GM19463 (cell line): ENCODE data around the gene TASOR.

Experiments
- ATAC-seq: cut with Tn5 transposase; IDR thresholded peaks from one replicate; pipeline ENCODE4 v1.9.1; 2021; ENCODE audit warnings: mild to moderate bottlenecking, moderate library complexity; ENCODE audit not compliant: unreplicated experiment

Gene TASOR

DNA sequence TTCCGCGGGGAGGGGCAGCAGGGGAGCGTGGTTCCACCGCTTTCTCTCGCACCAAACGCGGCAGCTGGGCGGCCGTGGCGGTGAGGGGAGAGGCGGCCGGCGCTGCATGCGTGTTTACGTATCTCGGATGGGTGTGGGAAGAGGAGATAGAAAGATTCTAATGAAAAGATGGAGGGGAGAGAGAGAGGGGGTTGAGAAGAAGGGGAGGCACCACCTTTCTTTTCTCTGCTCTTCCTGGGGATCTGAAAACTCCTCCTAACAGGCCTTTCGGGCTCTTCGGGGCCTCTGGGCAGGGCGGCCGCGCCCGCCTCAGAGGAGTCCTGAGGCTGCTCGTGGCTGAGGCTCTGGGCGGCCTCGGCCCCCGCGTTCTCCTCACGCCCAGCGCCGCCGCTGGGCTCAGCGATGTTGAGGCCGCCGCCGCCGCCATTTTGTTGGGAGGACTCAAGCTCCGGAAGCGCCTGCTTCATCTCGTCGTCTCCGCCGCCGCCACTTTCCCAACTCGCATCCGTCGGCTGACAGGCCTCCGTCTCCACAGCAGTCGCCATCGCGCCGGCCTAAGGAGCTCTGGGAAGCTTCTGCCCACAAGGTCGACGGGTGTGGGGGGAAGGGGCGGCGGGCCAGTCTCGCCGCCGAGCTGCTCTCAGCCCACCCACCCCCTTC lies 473 bp downstream of the TASOR start:
- peak; percentile 67 for ATAC-seq

DNA sequence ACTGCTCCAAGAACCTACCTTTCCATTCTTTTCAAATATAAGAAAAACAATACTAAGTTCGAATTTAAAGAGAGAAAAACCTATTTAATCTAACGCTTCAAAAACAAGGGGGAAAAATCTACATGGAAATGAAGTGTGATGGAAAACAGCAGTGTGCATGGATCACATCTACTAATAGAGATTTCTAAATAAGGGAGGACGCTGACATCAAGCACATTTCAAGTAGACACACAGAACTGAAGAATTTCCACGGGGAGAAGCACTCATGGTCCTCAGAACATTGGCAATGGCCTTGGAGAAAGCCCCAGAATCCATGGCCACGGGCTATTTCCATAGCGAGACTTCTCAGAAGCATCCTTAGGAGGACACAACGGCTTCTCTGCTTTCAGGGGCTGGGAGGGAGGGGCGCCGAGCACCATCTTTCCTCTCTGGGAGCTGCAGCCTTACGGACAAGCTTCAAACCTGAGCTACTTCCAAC lies 1.0 kb downstream of the TASOR start:
- ATAC-seq, result no peak

DNA sequence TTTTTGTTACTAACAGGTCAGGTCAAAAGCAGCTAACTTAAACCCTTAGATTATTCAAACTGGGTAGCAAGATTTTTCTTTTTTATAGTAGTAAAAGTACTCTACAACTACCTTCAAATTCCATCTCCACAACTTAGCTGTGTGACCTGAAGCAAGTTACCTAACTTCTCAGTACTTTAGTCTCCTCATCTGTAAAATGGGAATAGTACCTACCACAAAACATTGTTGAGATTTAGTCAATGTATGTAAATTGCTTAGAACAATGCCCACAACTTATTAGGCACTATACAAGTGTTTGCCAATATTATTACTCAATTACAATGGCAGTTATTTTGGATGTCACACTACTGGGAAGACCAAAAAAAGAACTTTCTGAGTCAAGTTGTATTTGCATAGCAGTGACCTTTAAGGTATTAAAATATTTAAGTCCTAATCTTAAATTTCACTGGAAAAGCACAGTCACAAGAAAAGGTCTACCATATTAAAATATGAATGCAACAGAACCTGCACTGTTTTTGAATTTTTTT lies 2.9 kb downstream of the TASOR start:
- ATAC-seq, result no peak

DNA sequence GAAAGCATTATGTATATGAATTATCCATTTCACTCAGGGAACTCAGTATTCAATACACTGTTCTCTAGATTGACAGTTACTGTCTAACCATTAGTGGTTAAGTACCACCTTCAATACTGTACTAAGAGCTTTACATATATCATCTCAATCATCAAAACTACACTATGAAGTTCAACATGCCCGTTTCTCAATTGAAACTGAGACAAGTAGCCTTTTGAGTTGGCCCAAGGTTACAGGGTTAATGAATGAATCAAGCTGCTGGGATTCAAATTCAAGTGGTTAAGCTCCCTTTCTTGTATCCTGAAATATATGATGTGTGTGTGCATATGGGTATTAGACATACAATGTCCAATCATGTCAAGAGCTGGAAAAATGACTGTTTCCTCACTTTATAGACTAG lies 5.8 kb downstream of the TASOR start:
- ATAC-seq, result peak; percentile 79

DNA sequence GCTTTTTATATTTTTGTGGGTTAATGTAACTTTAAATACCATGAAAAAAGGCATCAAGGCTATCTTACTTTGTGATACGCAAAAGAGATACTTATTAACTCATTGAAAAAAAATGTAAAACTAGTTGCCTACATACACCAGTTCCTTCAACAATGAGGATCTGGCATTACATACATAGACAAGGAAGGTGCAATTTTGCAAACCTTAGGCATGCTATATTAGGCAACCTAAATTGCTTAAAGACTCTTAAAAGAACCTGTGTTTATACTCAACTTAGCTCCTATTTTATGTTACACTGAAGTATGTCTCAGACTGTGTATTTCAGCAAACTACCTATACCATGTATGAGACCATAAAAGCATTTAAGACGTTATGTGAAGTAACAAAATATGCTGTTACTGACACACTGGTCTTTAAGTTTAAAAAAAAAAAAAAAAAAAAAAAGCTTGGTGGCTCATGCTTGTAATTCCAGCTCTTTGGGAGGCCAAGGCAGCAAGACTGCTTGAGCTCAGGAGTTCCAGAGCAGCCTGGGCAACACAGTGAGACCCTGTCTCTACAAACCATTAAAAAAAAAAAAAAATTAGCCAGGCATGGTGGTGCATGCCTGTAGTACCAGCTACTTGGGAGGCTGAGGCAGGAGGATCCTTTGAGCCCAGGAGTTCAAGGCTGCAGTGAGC lies 9.1 kb downstream of the TASOR start:
- no peak for ATAC-seq

DNA sequence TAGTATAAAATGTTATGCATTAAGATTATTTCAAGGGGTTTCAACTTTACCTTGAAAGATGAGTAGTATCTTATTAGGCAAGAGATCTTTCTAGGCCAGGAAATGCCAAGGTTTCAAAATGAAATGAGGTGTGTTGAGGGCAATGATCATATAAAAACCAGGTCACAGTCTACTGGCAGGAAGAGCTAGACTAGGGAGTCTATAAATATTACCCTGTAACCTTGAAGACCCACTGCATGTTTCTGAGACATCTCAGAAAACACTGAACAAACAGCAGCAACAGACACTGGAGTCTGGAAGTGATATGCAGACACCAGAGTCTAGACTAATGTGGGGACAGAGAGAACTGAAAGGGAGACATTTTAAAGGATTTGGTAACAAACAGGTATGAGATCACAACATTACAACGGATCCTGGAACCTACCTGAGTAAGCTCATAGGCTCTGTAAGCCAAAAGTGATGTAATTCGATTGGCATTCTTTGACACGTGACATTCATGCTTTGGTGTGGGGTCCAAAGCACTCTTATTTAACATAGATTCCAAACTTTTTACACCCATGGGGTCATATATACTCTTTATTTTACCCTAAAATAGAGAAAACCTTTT lies 15.0 kb downstream of the TASOR start:
- ATAC-seq, result no peak

DNA sequence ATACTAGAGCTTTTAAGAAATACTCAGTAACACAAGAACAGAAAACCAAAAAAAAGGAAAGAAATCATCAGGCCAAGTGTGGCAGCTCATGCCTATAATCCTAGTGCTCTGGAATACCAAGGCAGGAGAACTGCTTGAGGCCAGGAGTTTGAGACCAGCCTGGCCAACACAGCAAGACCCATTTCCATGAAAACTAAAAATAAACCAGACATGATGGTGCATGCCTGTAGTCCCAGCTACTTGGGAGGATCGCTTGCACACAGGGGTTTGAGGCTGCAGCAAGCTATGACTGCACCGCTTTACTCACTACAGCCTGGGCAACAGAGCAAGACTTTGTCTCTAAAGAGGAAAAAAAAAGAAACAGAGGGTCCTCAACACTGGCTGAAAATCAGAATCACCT lies 18.2 kb downstream of the TASOR start:
- no peak for ATAC-seq

DNA sequence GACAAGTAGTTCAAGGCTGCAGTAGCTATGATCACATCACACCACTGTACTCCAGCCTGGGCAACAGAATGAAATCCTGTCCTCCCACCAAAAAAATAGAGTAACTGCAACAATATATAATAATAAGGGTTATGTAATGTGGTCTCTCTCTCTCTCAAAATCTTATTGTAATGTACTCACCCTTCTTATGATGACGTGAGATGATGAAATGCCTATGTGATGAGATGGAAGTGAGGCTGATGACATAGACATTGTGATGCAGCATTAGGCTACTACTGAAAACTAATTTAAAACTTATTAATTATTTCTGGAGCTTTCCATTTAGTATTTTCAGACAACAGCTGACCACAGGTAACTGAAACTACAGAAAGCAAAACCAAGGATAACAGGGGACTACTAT lies 27.4 kb downstream of the TASOR start:
- no peak for ATAC-seq

DNA sequence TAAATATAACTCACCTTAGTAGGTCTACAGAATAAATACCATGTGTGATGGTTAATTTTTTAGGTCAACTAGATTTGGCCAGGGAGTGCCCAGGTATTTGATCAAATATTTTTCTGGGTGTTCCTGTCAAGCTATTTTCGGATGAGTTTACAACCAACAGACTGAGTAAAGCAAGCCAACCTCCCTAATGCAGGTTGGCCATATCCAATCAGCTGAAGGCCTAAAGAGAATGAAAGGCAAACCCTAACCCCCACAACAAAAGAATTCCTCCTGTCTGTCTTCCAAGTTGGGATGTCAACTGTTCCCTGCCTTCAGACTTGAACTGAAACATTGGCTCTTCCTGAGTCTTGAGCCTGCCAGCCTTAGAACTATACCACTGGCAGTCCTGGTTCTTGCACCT lies 28.6 kb downstream of the TASOR start:
- no peak for ATAC-seq

DNA sequence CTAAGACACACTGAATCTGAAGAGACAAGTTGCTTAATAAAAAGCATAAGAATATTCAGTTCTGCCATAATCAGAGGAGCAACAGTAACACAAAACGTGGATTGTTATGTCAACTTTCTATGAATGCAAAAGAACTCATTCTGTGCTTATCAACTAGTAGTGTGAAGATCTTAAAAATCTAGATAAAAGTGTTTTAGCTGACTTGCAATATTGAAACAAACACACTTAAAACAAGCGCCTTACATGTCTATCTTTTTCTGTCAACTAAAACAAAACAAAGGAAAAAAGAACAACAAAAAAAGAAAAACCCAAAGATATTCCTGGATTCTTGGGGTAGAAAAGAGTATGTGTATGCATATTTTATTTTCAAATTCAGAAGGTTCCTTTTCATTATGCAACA lies 37.7 kb downstream of the TASOR start:
- no peak for ATAC-seq

DNA sequence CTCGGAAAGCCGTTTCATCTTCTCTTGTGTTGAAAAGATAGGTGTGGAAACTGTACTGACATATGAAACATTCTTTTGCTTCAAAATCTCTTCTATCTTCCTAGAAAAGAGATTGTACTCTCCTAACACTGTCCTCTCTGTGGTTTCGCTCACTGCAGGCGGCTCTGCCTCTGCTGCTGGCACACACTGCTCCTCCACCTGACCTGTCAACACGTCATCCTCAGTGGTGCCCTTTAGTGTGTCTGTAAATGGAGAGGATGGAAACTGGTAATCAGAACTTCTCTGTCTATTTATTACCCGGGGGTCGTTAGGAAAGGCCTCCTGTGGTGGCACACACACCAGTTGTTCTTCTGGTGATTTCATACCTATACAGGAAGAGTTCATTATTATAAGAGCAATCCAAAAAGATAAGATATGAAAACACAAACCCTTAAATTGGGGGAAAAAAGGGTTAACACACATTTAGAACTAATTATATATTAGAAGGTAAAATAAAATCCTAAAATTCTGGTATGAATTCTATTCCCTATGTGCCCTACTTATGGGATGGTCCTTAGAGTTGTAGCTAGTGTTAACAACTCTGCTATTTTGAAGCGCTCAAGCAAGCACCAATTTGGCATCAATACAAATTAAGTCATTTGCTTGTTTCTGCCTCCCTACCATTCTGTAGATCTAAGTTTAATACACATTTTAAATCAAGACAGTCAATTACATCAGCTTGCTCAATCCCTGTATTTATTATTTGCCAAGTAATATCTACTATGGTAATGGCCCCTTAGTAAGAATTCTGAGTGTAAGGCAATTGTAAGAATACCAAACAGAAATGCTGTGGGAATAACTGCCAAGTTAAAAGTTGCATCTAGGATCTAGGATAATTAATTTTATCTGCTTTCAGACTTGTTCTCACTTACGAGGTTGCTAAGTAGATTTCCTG lies 49.2 kb downstream of the TASOR start:
- ATAC-seq, result no peak
